ENCODE data around the gene GALNT2.

The GALNT2 gene

DNA sequence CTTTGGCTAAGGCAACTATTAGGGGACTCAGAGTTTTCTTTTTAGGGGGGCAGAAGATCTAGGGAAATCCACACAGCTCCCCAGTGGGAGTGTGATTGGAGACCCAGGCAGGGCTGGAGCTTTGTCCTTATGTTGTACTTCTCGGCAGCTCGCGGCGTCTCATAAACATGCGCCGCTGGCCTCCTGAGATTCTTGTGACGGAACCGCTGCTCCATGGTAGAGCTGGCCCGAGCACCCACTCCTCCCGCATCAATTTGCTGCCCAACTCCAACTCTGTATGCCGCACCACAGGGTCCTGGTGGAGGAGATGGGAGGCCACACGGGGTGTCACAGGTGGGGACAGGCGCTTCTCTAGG, 143.9 kb downstream of the GALNT2 start:
- TF ChIP-seq ZNF565 (CRISPR knock-in tag; conservative IDR thresholded peaks at IDR 0.05; ENCODE audit: low read depth) = no peak
- TF ChIP-seq, protein P1, sequence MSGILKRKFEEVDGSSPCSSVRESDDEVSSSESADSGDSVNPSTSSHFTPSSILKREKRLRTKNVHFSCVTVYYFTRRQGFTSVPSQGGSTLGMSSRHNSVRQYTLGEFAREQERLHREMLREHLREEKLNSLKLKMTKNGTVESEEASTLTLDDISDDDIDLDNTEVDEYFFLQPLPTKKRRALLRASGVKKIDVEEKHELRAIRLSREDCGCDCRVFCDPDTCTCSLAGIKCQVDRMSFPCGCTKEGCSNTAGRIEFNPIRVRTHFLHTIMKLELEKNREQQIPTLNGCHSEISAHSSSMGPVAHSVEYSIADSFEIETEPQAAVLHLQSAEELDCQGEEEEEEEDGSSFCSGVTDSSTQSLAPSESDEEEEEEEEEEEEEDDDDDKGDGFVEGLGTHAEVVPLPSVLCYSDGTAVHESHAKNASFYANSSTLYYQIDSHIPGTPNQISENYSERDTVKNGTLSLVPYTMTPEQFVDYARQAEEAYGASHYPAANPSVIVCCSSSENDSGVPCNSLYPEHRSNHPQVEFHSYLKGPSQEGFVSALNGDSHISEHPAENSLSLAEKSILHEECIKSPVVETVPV (CRISPR knock-in tag; IDR thresholded peaks at IDR 0.05) = no peak
- TF ChIP-seq ESRRG (CRISPR knock-in tag; IDR thresholded peaks at IDR 0.05) = no peak
- ATAC-seq = no peak

DNA sequence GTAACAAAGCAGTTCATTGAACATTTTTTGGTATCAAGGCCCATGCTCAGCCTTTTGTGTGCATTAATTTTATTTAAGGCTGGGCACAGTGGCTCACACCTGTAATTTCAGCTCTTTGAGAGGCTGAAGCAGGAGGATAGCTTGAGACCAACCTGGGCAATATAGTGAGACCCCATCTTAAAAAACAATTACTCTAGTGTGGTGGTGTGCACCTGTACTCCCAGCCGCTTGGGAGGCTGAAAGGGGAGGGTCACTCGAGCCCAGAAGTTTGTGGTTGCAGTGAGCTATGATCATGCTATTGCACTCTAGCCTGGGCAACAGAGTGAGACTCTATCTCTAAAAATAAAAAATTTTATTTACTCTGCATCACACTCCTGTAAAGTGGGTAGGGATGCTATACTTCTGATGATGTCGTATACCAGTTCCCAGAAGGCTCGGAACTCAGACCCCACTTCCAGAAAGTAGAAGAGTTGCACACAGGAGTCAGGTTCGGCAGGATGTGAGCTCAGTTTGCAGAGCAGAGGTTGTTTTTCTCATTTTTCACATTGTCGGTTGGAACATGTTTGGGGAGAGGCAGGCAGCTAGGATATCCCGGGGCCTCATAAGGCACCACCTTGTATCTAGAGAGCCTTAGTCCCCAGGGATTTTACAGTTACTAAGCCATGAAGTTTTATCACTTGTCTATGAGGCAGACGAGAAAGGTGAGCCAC, 144.6 kb downstream of the GALNT2 start:
- no peak for ATAC-seq
- TF ChIP-seq OSR1 (CRISPR knock-in tag; IDR thresholded peaks at IDR 0.05) (no peak), ZFP30 (CRISPR knock-in tag; IDR thresholded peaks at IDR 0.05) (no peak), TOX (CRISPR knock-in tag; IDR thresholded peaks at IDR 0.05; ENCODE audit: borderline replicate concordance) (no peak), SNAI2 (CRISPR knock-in tag; IDR thresholded peaks at IDR 0.05) (no peak), BACH2 (CRISPR knock-in tag; IDR thresholded peaks at IDR 0.05; ENCODE audit: borderline replicate concordance) (no peak), ZNF70 (CRISPR knock-in tag; IDR thresholded peaks at IDR 0.05) (no peak), ZNF8 (CRISPR knock-in tag; IDR thresholded peaks at IDR 0.05) (no peak), PPARA (CRISPR knock-in tag; IDR thresholded peaks at IDR 0.05; ENCODE audit: borderline replicate concordance) (no peak), RARB (CRISPR knock-in tag; IDR thresholded peaks at IDR 0.05) (no peak), ARNTL (CRISPR knock-in tag; IDR thresholded peaks at IDR 0.05; ENCODE audit: borderline replicate concordance, low read depth) (no peak), ZFP3 (CRISPR knock-in tag; IDR thresholded peaks at IDR 0.05) (no peak)
- TF ChIP-seq, protein P2, sequence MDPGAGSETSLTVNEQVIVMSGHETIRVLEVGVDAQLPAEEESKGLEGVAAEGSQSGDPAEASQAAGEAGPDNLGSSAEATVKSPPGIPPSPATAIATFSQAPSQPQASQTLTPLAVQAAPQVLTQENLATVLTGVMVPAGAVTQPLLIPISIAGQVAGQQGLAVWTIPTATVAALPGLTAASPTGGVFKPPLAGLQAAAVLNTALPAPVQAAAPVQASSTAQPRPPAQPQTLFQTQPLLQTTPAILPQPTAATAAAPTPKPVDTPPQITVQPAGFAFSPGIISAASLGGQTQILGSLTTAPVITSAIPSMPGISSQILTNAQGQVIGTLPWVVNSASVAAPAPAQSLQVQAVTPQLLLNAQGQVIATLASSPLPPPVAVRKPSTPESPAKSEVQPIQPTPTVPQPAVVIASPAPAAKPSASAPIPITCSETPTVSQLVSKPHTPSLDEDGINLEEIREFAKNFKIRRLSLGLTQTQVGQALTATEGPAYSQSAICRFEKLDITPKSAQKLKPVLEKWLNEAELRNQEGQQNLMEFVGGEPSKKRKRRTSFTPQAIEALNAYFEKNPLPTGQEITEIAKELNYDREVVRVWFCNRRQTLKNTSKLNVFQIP (CRISPR knock-in tag; IDR thresholded peaks at IDR 0.05; ENCODE audit: borderline replicate concordance, low read depth) = no peak
- TF ChIP-seq, protein P3, sequence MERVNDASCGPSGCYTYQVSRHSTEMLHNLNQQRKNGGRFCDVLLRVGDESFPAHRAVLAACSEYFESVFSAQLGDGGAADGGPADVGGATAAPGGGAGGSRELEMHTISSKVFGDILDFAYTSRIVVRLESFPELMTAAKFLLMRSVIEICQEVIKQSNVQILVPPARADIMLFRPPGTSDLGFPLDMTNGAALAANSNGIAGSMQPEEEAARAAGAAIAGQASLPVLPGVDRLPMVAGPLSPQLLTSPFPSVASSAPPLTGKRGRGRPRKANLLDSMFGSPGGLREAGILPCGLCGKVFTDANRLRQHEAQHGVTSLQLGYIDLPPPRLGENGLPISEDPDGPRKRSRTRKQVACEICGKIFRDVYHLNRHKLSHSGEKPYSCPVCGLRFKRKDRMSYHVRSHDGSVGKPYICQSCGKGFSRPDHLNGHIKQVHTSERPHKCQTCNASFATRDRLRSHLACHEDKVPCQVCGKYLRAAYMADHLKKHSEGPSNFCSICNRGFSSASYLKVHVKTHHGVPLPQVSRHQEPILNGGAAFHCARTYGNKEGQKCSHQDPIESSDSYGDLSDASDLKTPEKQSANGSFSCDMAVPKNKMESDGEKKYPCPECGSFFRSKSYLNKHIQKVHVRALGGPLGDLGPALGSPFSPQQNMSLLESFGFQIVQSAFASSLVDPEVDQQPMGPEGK (CRISPR knock-in tag; IDR thresholded peaks at IDR 0.05; ENCODE audit: borderline replicate concordance) = no peak
- TF ChIP-seq, protein P1 (CRISPR knock-in tag; IDR thresholded peaks at IDR 0.05) = no peak
- TF ChIP-seq, protein P4, sequence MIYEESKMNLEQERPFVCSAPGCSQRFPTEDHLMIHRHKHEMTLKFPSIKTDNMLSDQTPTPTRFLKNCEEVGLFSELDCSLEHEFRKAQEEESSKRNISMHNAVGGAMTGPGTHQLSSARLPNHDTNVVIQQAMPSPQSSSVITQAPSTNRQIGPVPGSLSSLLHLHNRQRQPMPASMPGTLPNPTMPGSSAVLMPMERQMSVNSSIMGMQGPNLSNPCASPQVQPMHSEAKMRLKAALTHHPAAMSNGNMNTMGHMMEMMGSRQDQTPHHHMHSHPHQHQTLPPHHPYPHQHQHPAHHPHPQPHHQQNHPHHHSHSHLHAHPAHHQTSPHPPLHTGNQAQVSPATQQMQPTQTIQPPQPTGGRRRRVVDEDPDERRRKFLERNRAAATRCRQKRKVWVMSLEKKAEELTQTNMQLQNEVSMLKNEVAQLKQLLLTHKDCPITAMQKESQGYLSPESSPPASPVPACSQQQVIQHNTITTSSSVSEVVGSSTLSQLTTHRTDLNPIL (CRISPR knock-in tag; IDR thresholded peaks at IDR 0.05; ENCODE audit: low read depth) = no peak
- TF ChIP-seq, protein P5, sequence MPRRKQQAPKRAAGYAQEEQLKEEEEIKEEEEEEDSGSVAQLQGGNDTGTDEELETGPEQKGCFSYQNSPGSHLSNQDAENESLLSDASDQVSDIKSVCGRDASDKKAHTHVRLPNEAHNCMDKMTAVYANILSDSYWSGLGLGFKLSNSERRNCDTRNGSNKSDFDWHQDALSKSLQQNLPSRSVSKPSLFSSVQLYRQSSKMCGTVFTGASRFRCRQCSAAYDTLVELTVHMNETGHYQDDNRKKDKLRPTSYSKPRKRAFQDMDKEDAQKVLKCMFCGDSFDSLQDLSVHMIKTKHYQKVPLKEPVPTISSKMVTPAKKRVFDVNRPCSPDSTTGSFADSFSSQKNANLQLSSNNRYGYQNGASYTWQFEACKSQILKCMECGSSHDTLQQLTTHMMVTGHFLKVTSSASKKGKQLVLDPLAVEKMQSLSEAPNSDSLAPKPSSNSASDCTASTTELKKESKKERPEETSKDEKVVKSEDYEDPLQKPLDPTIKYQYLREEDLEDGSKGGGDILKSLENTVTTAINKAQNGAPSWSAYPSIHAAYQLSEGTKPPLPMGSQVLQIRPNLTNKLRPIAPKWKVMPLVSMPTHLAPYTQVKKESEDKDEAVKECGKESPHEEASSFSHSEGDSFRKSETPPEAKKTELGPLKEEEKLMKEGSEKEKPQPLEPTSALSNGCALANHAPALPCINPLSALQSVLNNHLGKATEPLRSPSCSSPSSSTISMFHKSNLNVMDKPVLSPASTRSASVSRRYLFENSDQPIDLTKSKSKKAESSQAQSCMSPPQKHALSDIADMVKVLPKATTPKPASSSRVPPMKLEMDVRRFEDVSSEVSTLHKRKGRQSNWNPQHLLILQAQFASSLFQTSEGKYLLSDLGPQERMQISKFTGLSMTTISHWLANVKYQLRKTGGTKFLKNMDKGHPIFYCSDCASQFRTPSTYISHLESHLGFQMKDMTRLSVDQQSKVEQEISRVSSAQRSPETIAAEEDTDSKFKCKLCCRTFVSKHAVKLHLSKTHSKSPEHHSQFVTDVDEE (CRISPR knock-in tag; IDR thresholded peaks at IDR 0.05) = no peak

DNA sequence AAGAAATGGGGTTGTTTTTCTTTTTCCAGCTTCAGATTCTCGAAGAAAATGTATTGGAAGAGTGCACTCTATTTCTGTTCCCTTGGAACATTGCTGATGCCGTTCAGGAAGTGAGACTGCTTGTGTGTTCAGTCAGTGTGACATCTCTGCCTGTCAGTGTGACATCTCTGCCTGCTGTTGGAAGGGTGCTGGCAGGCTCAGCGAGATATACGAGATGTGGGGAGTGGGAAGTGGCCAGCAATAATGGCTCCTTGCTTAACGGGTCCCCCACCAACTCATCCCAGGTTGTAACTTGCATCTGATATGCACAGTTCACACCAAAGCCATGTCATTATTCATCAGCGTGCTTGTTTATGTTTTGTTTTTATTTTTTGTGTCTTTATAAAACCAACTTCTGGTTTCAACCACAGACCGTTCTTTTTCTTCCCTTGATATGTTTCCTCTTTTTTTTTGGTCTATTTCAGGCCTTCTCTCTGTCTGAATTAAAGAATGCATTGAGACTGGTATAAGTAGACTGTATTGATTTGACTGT, 145.4 kb downstream of the GALNT2 start:
- ATAC-seq = no peak
- TF ChIP-seq ESRRG (CRISPR knock-in tag; IDR thresholded peaks at IDR 0.05) (no peak), ZFP3 (CRISPR knock-in tag; IDR thresholded peaks at IDR 0.05) (no peak), OSR1 (CRISPR knock-in tag; IDR thresholded peaks at IDR 0.05) (no peak), ZNF565 (CRISPR knock-in tag; conservative IDR thresholded peaks at IDR 0.05; ENCODE audit: low read depth) (no peak), ZC3H10 (CRISPR knock-in tag; IDR thresholded peaks at IDR 0.05) (no peak), SNAI2 (CRISPR knock-in tag; IDR thresholded peaks at IDR 0.05) (no peak), CSDC2 (CRISPR knock-in tag; IDR thresholded peaks at IDR 0.05) (no peak)
- TF ChIP-seq, protein P3 (CRISPR knock-in tag; IDR thresholded peaks at IDR 0.05; ENCODE audit: borderline replicate concordance) = no peak
- TF ChIP-seq, protein P5 (CRISPR knock-in tag; IDR thresholded peaks at IDR 0.05) = no peak
